ENCODE measurements around the gene RTN4RL1. TPM values are rescaled to one million over a fixed set of nuclear protein-coding genes. Genes with fewer than 3 reads are reported as not detected.

Gene RTN4RL1
- polyA plus RNA-seq, 4 donors = 1.1 to 2.2 (median 1.8) TPM

GRCh38 chr17:1937461-1937860, 87.7 kb downstream of the RTN4RL1 start:
- no peak for DNase-seq (ENCODE audit: low read depth in 4 of 4, low spot score in 3 of 4)

GRCh38 chr17:1936766-1937165, 88.4 kb downstream of the RTN4RL1 start:
- DNase-seq (ENCODE audit: low read depth in 4 of 4, low spot score in 3 of 4) = no peak

- DNase-seq (ENCODE audit: low read depth in 4 of 4, low spot score in 3 of 4) = no peak
These were observed 90.2 kb downstream of the RTN4RL1 start for GRCh38 chr17:1934901-1935300.

- no peak for DNase-seq (ENCODE audit: low read depth in 4 of 4, low spot score in 3 of 4)
These were observed 91.0 kb downstream of the RTN4RL1 start for GRCh38 chr17:1933875-1934715.

GRCh38 chr17:1931844-1932579, 93.1 kb downstream of the RTN4RL1 start:
- peak in 1 of 4 donors; percentile 43 for DNase-seq (ENCODE audit: low read depth in 4 of 4, low spot score in 3 of 4)

GRCh38 chr17:1930337-1930645, 94.8 kb downstream of the RTN4RL1 start:
- DNase-seq (ENCODE audit: low read depth in 4 of 4, low spot score in 3 of 4) = no peak

- DNase-seq (ENCODE audit: low read depth in 4 of 4, low spot score in 3 of 4) = no peak
These were observed 96.2 kb downstream of the RTN4RL1 start for GRCh38 chr17:1928976-1929375.

- no peak for DNase-seq (ENCODE audit: low read depth in 4 of 4, low spot score in 3 of 4)
These were observed 104.2 kb downstream of the RTN4RL1 start for GRCh38 chr17:1920948-1921351.

GRCh38 chr17:1919201-1919600, 105.9 kb downstream of the RTN4RL1 start:
- DNase-seq (ENCODE audit: low read depth in 4 of 4, low spot score in 3 of 4) = no peak

- DNase-seq (ENCODE audit: low read depth in 4 of 4, low spot score in 3 of 4) = no peak
These were observed 106.6 kb downstream of the RTN4RL1 start for GRCh38 chr17:1918346-1919162.

GRCh38 chr17:1916963-1917715, 108.0 kb downstream of the RTN4RL1 start:
- no peak for DNase-seq (ENCODE audit: low read depth in 4 of 4, low spot score in 3 of 4)

GRCh38 chr17:1916316-1916715, 108.8 kb downstream of the RTN4RL1 start:
- no peak for DNase-seq (ENCODE audit: low read depth in 4 of 4, low spot score in 3 of 4)

- no peak for DNase-seq (ENCODE audit: low read depth in 4 of 4, low spot score in 3 of 4)
These were observed 109.2 kb downstream of the RTN4RL1 start for GRCh38 chr17:1915889-1916288.

DNA sequence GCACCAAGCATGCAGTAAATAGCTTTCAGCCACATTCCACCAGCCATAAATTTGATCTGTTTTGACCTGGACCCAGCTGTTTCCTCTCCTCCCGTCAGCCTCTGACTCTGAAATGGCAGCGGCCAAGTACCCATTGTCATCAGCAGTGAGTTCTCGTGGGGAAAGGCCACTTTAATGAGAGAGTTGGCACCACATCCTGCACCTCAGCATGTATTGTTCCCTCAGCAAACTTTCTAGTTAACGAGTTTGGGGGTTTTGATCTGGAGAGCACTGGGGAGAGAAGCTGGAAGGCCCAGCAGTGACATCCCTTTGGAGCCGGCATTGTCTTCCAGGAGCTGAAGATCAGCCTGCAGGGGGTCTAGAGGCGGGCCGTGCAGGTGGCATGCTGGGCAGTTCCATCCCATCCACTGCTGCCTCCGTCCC, 110.5 kb downstream of the RTN4RL1 start:
- no peak for DNase-seq (ENCODE audit: low read depth in 4 of 4, low spot score in 3 of 4)

DNA sequence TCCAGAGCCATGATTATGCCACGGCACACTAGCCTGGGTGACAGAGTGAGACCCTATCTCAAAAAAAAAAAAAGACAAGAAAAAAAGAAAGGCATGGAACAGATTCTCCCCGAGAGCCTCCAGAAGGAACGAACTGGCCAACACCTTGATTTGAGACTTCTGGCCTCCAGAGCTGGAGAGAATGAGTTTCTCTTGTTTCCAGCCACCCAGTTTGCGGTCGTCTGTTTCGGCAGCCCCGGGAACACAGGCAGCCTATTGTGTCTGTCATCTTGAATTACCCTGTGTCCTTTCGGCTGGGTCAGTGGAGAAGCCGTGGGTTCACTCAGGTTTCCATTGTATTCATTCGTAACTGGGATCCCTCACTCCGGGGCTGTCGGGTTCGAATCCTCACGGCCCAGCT, 111.4 kb downstream of the RTN4RL1 start:
- DNase-seq (ENCODE audit: low read depth in 4 of 4, low spot score in 3 of 4) = no peak

- DNase-seq (ENCODE audit: low read depth in 4 of 4, low spot score in 3 of 4) = no peak
These were observed 113.0 kb downstream of the RTN4RL1 start for GRCh38 chr17:1912146-1912545.

- DNase-seq (ENCODE audit: low read depth in 4 of 4, low spot score in 3 of 4) = no peak
These were observed 115.1 kb downstream of the RTN4RL1 start for GRCh38 chr17:1909985-1910384.

- peak in 3 of 4 donors; percentile 65 to 71 (median 68) for DNase-seq (ENCODE audit: low read depth in 4 of 4, low spot score in 3 of 4)
These were observed 116.3 kb downstream of the RTN4RL1 start for GRCh38 chr17:1908699-1909309.

GRCh38 chr17:1907909-1908698, 117.0 kb downstream of the RTN4RL1 start:
- DNase-seq (ENCODE audit: low read depth in 4 of 4, low spot score in 3 of 4) = no peak
